ENCODE data around the gene CDYL. TPM values are rescaled to one million over a fixed set of nuclear protein-coding genes. Genes with fewer than 3 reads are reported as not detected.

Gene CDYL
- total RNA-seq, 1 donor from 2014 or later = 12.2 TPM

DNA sequence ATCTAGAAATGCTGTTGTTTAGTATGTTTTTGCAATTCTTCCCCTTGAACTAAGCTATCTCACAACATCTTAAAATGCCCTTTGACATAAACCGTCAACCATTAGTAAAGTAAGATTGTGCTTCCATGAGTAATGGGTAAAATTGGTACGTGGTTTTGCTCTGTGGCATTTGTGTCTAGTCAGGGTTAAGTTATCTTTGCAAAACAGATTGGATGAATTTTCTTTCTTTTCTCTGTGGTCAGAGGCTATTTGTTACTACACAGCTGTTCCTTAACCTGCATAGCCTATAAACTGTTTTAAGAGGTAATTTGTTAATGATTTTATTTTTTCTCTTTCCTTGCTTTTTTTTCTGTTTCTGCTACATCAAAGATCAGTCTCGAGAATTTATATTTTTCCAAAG lies 152.2 kb downstream of the CDYL start:
- TF ChIP-seq, protein P1, sequence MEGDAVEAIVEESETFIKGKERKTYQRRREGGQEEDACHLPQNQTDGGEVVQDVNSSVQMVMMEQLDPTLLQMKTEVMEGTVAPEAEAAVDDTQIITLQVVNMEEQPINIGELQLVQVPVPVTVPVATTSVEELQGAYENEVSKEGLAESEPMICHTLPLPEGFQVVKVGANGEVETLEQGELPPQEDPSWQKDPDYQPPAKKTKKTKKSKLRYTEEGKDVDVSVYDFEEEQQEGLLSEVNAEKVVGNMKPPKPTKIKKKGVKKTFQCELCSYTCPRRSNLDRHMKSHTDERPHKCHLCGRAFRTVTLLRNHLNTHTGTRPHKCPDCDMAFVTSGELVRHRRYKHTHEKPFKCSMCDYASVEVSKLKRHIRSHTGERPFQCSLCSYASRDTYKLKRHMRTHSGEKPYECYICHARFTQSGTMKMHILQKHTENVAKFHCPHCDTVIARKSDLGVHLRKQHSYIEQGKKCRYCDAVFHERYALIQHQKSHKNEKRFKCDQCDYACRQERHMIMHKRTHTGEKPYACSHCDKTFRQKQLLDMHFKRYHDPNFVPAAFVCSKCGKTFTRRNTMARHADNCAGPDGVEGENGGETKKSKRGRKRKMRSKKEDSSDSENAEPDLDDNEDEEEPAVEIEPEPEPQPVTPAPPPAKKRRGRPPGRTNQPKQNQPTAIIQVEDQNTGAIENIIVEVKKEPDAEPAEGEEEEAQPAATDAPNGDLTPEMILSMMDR (conservative IDR thresholded peaks at IDR 0.05; ENCODE audit: low read depth, low read length) = no peak
- DNase-seq (ENCODE audit: low read depth) = no peak
- H3K4me3 ChIP-seq (ENCODE audit: low read depth, low read length) = no peak overlapping the region

DNA sequence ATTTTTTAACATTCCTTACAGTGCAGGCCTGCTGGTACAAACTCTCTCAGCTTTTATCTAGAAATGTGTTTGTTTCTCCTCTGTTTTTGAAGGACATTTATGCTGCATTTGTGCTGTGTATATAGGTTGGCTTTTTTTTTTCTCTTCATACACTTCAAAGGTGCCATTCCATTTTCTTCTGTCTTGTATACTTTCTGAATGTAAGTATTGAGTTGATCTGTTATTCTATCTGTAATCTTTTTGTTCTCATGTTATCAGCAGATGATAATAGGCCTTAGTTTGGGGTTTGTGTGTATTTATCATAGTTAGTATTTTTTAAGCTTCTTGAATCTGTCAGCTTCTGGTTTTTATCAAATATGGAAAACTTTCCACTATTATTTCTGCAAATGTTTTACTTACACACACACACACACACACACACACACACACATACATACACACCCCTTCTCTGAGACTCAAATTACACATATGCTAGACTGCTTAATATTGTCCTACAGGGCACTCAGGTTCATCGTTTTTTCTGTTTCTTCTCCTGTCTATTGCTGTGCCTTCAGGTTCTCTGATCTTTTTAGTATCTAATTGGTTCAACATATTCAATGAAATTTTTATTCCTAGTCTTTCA lies 153.0 kb downstream of the CDYL start:
- DNase-seq (ENCODE audit: low read depth) = no peak
- TF ChIP-seq, protein P1 (conservative IDR thresholded peaks at IDR 0.05; ENCODE audit: low read depth, low read length) = no peak
- H3K4me3 ChIP-seq (ENCODE audit: low read depth, low read length) = no peak overlapping the region

DNA sequence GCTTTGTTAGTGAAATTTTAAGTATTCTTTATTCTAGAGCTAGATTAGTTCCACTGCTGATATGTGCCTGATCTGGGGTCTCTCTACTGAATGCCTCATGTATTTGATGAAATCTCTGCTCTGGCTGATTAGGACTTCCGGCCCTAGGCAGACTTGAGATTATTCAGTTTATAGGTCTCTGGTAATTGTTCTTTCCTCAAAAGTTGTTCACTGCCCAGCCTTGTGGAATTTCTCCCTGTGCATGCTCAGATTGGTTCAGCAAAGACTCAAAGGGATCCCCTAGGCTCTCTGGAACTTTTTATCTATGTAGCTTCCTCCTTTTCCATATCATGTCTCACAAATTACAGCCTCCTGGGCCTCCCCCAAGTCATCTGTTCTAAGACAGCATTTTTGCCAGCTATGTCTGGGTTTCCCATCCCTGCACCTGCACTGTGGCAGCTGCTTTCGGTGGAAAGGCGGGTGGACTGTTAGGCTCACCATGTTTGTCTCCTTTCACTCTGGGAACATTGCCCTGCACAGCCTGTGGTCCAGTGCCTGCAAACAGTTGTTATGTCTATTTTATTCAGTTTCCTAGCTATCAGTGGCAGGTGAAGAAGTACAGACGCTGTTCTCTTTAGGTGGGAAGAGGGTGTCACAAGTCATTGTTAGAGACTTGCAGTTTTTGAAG lies 154.0 kb downstream of the CDYL start:
- TF ChIP-seq, protein P1 (conservative IDR thresholded peaks at IDR 0.05; ENCODE audit: low read depth, low read length) = no peak
- no peak for DNase-seq (ENCODE audit: low read depth)
- H3K4me3 ChIP-seq (ENCODE audit: low read depth, low read length) = no peak overlapping the region

DNA sequence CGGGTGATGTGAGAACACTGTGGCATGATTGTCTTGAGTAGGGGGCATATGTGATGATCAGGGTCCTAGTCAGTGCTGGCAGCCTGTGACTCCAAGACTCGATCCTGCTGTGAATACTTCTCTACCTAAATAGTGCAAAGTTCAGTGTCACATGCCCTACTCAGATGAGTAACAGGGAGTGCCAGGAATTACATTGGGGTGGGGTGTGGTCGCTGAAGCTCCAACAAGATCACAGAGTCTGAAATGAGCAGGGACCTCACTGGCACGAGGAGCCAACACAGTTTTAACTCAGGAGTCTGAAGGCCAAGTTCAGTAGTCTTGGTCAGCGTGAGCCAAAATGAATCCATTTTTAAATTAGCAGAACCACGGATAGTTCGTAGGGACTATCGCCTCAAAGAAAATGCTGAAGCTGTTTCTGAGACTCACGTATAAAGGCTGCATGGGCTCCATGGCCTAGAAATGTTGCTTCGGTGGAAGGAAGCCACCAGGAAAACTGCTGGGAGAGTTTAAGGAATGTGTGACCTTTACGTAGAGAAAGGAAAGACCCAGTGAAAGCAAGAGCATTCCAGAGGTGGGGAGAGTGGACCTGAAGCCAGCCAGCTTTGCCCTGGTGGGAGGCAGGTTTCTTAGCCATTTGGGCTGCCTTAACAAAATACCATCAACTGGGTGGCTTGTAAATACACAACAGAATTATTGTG lies 155.5 kb downstream of the CDYL start:
- H3K4me3 ChIP-seq (ENCODE audit: low read depth, low read length) = no peak overlapping the region
- no peak for DNase-seq (ENCODE audit: low read depth)
- TF ChIP-seq, protein P1 (conservative IDR thresholded peaks at IDR 0.05; ENCODE audit: low read depth, low read length) = no peak

DNA sequence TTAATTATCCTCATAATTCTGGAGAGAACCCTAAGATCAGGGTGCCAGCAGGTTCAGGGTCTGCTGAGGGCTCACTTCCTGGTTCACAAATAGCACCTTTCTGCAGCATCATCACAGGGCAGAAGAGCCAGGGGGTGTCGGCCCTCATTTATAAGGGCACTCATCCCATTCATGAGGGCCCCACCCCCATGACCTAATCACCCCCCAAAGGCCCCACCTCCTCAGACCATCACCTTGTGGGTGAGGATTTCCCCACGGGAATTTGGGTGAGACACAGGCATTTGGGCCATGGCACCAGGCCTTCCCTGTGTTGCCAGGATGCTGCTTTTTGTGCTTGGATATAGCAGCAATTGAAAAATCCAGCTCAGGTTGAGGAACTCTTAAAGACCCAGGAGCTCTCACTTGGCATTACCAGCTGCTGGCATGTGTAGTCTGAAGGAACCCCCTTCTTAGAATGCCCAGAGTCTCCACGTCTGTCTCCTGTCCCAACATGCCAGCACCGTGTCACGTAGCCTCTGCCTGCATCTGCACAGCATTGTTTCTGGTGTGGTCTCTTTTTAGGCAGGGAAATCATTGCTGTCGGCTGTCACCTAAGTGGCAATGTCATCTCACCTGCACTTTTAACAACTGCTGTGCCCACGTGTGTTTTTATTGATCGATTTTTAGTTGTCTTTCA lies 156.2 kb downstream of the CDYL start:
- TF ChIP-seq, protein P1 (conservative IDR thresholded peaks at IDR 0.05; ENCODE audit: low read depth, low read length) = no peak
- no peak overlapping the region for H3K4me3 ChIP-seq (ENCODE audit: low read depth, low read length)
- no peak for DNase-seq (ENCODE audit: low read depth)

DNA sequence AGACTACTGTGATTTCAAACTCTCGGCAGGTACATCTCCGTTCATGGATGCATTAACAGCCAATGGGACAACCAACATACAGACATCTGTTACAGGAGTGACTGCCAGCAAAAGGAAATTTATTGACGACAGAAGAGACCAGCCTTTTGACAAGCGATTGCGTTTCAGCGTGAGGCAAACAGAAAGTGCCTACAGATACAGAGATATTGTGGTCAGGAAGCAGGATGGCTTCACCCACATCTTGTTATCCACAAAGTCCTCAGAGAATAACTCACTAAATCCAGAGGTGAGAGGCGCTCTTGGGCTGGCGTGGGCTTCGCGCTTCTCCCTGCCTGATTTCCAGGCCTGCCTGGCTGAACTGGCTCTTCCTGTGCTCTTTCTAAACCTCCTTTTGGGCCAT lies 159.3 kb downstream of the CDYL start:
- TF ChIP-seq, protein P1 (conservative IDR thresholded peaks at IDR 0.05; ENCODE audit: low read depth, low read length) = no peak
- H3K4me3 ChIP-seq (ENCODE audit: low read depth, low read length) = no peak overlapping the region
- no peak for DNase-seq (ENCODE audit: low read depth)

Measured in epithelial cell of proximal tubule (primary cell).